MV-4-11 (cell line): ENCODE measurements around the gene LIMCH1.
"Not testable (repeated sequence)": the region's sequence is repeated elsewhere in the genome, so short reads cannot be mapped to it uniquely, and the experiment has no call there.

Source experiments
- DNase-seq: peaks from one replicate; lab custom pipeline; 2025; lab: John Stamatoyannopoulos, UW

Gene LIMCH1, protein sequence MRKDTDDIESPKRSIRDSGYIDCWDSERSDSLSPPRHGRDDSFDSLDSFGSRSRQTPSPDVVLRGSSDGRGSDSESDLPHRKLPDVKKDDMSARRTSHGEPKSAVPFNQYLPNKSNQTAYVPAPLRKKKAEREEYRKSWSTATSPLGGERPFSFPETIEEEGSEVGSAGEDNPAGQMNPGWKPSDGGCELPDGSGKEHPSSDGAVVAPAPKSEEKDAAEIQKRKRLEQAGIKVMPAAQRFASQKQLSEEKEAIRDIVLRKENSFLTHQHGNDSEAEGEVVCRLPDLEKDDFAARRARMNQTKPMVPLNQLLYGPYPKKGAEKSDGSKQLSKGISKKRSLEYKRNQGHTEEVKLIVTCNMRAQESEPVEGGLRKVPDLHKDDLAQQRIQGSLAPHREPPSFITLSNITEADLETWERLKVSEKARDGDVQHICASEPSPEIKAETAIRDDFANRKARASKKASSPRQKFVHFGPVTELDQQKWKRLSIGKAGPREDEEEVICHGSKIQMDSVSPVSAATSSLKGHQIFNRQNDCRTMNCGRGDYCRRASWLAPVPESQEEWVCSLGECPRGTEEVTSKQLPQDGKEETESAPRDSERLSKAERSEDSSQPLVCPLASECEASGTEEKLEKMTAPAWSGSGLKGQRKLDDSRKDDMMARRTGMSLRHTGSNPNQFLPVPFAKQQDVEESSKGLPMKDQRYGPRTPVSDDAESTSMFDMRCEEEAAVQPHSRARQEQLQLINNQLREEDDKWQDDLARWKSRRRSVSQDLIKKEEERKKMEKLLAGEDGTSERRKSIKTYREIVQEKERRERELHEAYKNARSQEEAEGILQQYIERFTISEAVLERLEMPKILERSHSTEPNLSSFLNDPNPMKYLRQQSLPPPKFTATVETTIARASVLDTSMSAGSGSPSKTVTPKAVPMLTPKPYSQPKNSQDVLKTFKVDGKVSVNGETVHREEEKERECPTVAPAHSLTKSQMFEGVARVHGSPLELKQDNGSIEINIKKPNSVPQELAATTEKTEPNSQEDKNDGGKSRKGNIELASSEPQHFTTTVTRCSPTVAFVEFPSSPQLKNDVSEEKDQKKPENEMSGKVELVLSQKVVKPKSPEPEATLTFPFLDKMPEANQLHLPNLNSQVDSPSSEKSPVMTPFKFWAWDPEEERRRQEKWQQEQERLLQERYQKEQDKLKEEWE (N-terminal part only)

DNA sequence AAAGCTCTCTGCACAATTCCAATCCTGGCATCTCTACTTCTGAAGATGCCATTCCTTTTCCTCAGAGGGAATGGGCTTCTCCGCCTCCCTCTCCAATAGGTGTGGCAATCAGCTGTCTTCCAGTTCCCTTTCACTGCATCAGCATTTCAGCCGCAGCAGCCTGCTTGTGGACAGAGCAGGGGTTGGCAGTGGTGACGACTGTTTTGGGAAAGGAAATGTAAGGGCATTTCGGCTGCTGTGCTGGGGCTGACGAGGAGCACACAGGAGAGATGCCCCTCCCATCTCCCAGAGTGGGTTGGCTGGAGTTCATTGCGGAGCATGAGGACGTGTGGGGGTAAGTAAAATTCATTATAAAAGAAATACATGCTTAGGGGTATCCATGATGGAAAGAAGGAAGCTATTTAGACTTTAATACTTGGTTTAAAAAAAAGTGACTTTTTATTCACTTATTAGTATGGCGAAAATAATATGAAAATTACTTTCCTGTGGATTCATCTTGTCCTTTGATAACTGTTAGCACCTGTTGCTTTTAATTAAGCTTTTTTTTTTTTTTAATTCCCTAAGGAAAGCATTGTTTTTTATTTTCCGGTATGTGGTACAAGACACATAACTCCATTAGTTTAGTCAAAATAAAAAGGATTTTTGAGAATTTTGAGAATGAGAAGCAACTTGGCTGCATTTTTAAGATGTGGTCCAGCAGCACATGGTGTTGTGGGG lies at the start of gene LIMCH1:
Gene LIMCH1, plus strand, starts transcription at position 141 of the 717 bp plus-strand sequence. CDS start 67,839 bp downstream, outside the sequence.
- DNase-seq = peak; percentile 5

DNA sequence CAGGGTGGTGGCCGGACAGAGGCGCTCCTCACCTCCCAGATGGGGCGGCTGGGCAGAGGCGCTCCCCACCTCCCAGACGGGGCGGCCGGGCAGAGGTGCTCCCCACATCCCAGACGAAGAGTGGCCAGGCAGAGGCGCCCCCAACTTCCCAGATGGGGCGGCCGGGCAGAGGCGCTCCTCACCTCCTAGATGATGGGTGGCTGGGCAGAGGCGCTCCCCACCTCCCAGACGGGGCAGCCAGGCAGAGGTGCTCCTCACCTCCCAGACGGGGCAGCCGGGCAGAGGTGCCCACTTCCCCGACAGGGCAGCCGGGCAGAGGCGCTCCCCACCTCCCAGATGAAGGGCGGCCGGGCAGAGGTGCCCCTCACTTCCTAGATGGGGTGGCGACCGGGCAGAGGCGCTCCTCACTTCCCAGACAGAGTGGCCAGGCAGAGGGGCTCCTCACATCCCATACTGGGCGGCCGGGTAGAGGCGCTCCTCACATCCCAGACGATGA lies 46.8 kb upstream of the LIMCH1 start:
- not testable (repeated sequence) for DNase-seq

GRCh38 chr4:41496977-41497376 lies 41.0 kb upstream of the LIMCH1 start:
- DNase-seq = no peak

- DNase-seq = no peak
Measured at GRCh38 chr4:41498177-41498576, 39.8 kb upstream of the LIMCH1 start.

DNA sequence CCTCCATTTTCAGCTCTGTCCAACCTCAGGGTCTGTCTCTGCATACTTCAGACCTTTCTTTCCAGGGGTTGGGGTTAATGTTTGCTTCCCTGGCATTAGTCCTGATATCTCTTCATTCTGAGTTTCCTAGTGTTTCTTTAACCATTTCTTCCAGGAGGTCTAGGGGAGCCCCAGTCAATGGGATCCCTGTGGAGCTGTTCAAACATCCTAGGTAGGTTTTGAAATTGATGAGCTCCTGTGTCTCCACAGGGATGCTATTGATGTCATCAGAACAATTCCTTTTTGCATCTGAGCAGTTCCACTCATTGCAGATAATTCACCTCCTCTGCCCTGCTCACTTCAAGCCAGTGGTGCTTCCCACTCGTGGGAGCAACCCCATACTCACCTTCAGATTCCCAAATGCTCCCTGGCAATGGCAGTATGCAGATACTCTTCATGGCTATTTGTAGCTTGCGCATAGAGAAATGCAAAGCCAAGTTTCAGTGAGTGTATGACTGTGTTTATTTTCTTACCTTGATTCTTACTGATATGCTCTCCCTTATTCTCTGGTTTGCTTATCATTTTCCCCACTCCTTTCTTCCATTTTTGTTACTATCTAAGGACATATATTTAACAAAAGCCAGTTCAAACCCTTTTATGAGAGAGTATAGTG lies 33.7 kb upstream of the LIMCH1 start:
- DNase-seq = no peak

DNA sequence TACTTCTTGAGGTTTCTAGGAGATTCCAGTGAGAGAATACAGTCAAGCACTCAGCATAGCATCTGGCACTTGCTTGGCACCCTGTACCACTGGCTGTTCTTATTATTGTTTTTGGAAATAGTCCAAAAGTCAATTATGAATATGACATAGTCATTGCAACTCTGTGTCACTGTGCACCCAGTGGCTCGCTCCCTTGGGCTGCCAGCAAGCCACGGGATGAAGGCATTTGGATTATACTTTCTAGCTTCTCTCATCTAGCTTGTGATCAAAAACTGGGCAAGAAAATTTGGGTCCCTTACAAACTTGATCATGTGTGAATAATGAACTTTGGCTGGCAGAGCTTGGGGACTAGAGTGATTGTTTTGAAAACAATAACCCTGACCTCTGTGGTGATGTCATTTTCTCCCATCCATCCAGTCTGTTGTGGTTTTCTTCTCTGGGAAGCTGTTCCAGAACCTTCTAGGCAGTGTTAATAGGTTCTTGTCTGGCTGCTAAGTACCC lies 32.7 kb upstream of the LIMCH1 start:
- DNase-seq = no peak

DNA sequence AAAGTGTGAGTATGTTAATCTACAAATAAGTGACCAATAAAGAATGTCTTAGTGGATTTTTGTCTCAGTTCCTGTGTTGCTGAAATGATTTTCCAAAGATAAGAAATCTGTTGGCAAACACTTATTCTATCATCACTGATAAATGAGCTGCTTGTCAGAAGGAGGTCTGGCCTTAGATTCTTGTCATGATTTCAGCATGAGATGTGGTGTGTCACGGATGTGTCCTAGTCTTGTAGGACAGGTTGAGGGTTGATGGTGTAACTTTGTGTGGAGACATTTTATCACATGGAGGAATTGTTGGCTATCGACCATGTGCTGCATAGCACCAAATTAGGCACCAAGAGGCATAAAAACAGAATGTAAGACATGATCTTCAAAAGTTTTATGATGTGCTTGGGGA lies 31.8 kb upstream of the LIMCH1 start:
- no peak for DNase-seq

DNA sequence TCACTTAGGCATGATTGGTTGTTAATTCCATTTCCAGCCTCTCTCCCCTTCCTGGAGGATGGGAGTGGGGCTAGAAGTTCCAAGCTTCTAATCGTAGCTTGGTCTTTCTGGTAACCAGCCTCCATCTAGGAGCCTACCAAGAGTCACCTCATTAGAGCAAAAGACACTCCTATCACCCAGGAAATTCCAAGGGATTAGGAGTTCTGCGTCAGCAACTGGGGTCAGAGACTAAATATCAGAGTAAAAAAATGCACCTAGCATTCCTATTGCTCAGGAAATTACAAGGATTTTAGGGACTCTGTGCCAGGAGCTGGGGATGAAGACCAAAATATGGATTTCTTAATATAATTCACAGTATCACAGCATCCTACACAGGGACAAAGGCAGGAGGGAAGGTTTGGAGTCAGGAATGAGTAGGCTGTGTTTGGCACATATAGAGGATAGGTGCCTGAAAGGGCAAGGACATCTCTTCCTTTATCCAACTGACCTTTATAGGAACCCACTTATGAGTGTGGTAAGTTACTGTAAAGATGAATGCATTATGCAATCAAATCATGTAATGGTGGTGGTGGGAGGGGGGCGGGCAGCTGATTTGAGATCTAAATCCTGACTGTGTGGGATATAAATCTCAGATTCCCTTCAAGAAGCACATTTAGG lies 30.5 kb upstream of the LIMCH1 start:
- DNase-seq = no peak

- DNase-seq = no peak
Measured at GRCh38 chr4:41509451-41509866, 28.5 kb upstream of the LIMCH1 start.

- no peak for DNase-seq
Measured at GRCh38 chr4:41510179-41510578, 27.8 kb upstream of the LIMCH1 start.

DNA sequence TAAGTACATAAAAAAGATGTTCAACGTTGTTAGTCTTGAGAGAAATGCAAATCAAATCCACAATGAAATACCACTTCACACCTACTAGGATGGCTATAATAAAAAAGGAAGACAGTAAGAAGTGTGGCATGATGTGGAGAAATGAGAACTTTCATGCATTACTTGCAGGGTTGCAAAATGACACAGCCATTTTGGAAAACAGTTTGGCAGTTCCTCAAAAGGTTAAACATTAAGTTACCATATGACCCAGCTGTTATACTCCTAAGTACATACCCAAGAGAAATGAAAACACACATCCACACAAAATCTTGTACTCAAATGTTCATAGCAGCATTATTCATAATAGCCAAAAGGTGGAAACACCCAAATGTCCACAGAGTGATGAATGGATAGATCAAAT lies 25.8 kb upstream of the LIMCH1 start:
- DNase-seq = peak; percentile 93

GRCh38 chr4:41512596-41512995 lies 25.4 kb upstream of the LIMCH1 start:
- DNase-seq = peak; percentile 90

- DNase-seq = no peak
Measured at GRCh38 chr4:41514169-41514568, 23.8 kb upstream of the LIMCH1 start.

GRCh38 chr4:41514766-41515481 lies 23.0 kb upstream of the LIMCH1 start:
- DNase-seq = peak; percentile 89

- DNase-seq = no peak
Measured at GRCh38 chr4:41517121-41517520, 20.8 kb upstream of the LIMCH1 start.

GRCh38 chr4:41517747-41518146 lies 20.2 kb upstream of the LIMCH1 start:
- DNase-seq = no peak

- no peak for DNase-seq
Measured at GRCh38 chr4:41524425-41524824, 13.5 kb upstream of the LIMCH1 start.

GRCh38 chr4:41525129-41525528 lies 12.8 kb upstream of the LIMCH1 start:
- peak; percentile 13 for DNase-seq

DNA sequence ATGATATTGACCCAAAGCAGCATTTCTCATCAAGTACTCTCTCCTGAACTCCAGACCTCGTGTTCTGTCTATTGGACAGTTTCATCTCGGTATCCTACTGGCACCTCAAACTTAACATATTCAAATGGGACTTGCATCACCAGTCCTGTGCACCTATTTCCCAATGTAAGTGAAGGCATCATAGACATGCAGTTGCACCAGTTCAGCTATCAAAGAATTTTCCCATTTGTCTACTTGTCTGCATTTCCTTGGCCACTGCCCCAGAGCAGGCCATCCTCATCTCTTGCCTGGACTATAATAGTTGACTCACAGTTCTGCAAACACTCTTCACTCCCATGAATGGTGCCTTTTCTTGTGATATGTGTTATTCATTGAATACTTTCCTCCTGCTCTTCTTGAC lies 11.3 kb upstream of the LIMCH1 start:
- no peak for DNase-seq
